Stimulated activated CD8-positive, alpha-beta memory T cell treated with anti-CD3 and anti-CD28 coated beads, Interleukin-7, amount 100 ng/mL, for 48 hours (primary cell): Measurements from ENCODE around the gene NHSL2.
A peak's percentile ranks its signal among the peaks of the same experiment; 100 is the strongest.

ENCODE experiments used
- DNase-seq, 2 donors: peaks; one replicate each; pipeline ENCODE4 v3.0.0-alpha.2; 2020; ENCODE audit warnings: low read depth in 1 of 2; ENCODE audit errors: extremely low read depth in 1 of 2

The NHSL2 gene

GRCh38 chrX:72125331-72126047 is 214.8 kb downstream of the NHSL2 start:
- no peak for DNase-seq

GRCh38 chrX:72126048-72126415 is 215.4 kb downstream of the NHSL2 start:
- DNase-seq: no peak

GRCh38 chrX:72126539-72127140 is 216.0 kb downstream of the NHSL2 start:
- peak; percentile 45 to 55 for DNase-seq

GRCh38 chrX:72127332-72127731 is 216.7 kb downstream of the NHSL2 start:
- DNase-seq: no peak

GRCh38 chrX:72128183-72128834 is 217.7 kb downstream of the NHSL2 start:
- DNase-seq: no peak

- DNase-seq: no peak
These were observed 218.2 kb downstream of the NHSL2 start for GRCh38 chrX:72128881-72129280.

GRCh38 chrX:72129661-72130060 is 219.0 kb downstream of the NHSL2 start:
- DNase-seq: no peak

GRCh38 chrX:72130156-72130761 is 219.6 kb downstream of the NHSL2 start:
- DNase-seq: no peak

GRCh38 chrX:72130762-72131250 is 220.2 kb downstream of the NHSL2 start:
- DNase-seq: no peak

DNA sequence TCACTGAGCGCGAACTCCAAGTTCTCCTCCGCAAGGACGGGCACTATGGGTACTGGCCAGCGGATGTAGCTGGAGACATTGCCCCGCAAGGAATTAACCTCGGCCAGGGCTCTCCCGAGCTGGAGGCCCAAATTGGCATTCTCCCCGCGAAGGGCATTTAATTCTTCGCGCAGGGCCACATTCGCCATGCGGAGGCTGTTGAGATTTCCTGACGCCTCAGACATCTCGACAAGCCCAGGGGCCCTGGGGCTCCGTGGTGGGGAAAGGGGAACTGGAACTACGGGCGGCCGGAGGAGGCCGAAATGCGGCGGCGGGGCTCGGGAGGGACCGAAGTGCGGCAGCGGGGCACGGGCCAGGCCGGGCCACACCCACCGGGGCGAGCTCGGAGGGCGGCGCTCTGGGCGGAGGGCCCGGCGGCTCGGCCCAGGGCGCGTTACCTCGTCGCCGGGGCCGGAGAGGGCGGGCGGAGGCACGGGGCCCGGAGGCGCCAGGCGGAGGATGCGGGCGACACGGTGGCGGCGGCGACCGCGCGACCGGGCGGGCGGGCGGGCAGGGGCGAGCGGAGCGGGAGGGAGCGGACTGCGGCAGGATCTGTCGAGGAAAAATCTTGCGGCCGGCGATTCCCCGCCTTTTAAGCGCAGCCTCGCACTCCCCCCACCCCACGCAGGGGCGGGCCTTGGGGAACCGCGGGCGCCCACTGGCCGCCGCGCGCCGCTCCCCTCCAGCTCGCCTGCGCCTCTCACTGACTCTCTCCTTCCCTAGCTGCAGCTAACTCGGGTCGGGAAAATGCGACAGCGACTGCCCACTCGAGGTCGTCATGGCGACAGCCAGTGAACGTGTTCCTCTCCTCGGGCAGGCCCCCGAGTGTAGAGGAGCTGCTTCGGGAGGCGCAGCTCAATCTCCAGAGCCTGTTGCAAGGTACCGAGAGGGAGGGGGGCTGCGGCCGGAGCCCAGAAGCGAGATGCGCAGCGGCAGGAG is 221.0 kb downstream of the NHSL2 start, which contains the start of gene RTL5:
RTL5 (minus strand) TSS at position 599 of the 978 bp plus-strand sequence.
- DNase-seq: peak in 1 of 2 donors; percentile 20

DNA sequence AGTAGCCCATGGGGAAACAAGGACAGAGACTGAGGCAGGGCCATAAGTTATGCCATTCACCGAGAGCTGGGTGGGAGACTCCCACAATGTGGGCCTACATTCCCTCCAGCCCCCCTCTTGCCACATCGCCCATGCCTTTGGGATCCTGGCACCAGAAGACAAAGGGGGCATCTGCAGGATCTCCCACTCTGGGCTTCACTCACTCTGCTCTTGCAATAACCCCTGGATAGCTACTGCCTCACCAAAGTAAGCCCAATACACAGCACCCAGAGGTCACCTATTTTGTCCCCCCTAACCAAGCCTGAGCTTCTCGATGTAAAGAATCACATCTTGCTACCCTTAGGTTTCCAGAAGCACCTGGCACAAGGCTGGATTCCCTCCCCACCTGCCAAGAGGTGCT is 221.8 kb downstream of the NHSL2 start:
- no peak for DNase-seq

DNA sequence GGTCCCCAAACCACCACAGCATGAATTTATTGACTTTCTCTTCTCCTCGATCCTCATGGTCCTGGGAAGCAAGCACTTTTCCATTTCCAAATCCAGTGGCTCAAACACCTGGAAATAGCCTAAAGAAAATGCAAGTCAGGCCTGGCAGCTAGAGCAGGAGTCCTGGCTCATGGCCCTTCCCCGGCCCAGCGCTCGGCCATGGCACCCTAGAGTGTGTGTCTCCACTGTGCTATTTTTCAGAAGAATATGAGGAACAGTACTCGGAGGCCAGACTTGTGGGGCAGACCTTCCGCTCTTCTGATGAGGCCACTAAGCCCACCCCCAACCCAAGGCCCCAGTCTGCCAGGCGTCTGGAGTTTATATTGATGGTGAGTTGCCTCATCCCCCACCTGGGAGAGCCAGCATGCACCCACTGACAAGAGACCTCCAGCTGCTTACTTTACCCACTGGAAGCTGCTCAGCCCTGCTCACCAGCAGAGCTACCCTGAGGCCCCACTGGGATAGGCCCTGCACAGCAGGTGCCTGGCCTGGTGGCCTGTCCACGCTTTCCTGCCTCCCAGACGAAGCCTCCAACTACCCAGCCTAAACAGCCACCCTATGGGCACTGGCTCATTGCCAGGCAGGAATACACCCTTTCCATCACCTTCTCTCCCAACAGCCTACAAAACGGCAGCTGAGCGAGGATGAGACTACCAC is 223.4 kb downstream of the NHSL2 start:
- no peak for DNase-seq

GRCh38 chrX:72137846-72138495 is 227.3 kb downstream of the NHSL2 start:
- no peak for DNase-seq

DNA sequence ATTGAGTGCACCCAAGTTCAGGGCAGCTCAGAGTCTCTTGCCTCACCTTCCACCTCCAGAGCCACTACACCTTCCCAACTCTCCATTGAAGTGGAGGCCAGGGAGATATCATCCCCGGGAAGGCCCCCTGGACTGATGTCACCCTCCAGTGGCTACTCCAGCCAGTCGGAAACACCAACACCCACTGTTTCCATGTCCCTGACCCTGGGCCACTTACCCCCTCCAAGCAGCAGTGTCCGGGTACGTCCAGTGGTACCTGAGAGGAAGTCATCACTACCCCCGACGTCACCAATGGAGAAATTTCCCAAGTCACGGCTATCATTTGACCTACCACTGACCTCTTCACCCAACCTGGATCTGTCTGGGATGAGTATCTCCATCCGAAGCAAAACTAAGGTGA is 228.9 kb downstream of the NHSL2 start:
- no peak for DNase-seq

DNA sequence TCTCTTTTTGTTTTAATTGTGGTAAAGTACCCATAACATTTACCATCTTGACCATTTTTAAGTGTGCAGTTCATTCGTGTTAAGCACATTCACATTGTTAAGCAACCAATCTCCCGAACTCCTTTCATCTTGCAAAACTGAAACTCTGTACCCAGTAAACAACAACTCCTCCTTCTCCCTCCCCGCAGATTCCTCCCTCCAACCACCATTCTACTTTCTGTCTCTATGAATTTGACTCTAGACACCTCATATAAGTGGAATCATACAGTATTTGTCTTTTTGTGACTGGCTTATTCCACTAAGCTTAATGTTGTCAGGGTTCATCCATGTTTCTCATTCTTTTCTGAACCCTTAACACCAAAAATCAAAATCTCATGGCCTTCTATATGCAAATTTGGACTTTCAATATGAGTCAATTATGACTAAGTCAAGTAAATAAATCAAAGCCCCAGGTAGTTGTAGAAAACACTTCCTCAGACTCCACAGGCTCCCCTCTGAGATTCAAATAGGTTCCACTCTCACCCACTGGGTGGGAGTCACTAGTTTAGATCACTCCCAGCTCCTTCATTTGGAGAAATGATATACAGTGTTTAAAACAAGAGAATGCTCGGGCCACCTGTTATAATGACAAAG is 230.8 kb downstream of the NHSL2 start:
- DNase-seq: no peak

- no peak for DNase-seq
These were observed 231.6 kb downstream of the NHSL2 start for GRCh38 chrX:72142094-72142793.

DNA sequence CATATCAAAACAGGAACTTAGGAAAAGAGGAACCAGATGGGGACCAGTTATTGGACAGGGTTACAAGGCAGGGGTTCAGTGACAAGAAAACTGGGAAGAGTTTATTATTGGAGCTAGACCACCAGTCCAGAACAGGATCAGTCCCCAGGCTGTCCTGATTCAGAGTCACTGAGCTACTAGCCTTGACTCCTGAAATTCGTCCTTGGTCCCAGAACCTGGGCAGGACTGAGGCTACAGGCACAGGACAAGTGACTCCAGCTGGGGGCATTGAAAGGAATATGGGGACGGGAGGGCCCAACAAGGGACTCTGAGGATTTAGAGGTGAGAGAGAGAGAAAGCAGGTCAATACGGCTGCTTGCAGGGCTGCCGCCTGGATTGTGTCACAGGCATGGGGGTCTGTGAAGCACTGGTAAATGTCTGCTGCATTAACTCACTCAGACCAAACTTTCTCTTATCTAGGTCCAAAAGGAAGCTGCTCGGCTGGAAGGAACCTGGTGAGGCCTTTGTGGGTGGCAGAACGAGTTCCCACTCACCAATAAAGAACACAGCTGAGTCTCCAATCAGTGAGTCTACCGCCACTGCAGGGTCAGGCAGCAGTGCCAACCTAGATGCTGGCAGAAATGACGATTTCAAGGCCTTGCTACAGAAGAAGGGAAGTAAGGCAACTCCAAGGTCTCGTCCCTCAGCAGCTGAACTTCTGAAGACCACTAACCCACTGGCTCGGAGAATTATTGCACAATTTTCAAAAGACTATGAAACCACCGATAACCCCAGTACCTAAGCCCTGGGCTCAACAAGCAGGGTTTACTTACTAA is 232.4 kb downstream of the NHSL2 start:
- DNase-seq: no peak

GRCh38 chrX:72143609-72143907 is 232.9 kb downstream of the NHSL2 start:
- no peak for DNase-seq
